ENCODE data around the gene HAUS6. TPM values are rescaled to one million over a fixed set of nuclear protein-coding genes. Genes with fewer than 3 reads are reported as not detected.
"Not testable (repeated sequence)": the region's sequence is repeated elsewhere in the genome, so short reads cannot be mapped to it uniquely, and the experiment has no call there.

Gene HAUS6
- total RNA-seq, 2 donors from 2014 or later, result 27.8 to 38.0 TPM

- peak; percentile 49 for ATAC-seq (replicated peaks)
- H3K9me3 Mint-ChIP-seq, result no peaks in the 10 kb centered on the region
- no peaks in the 10 kb centered on the region for H3K27me3 Mint-ChIP-seq
- peaks cover 7% of the 10 kb centered on the region for H3K4me1 Mint-ChIP-seq
- H3K27ac Mint-ChIP-seq, result peak overlapping the region; percentile 90
- H3K36me3 Mint-ChIP-seq (ENCODE audit: low read depth), result peaks cover 46% of the 10 kb centered on the region
- peak overlapping the region; percentile 97 for H3K4me3 Mint-ChIP-seq
These were observed 498 bp downstream of the HAUS6 start for GRCh38 chr9:19102181-19102630.

GRCh38 chr9:19101203-19101602, 1.5 kb downstream of the HAUS6 start:
- Mint-ChIP-seq H3K4me1 (peaks cover 7% of the 10 kb centered on the region), H3K27me3 (no peaks in the 10 kb centered on the region), H3K36me3 (ENCODE audit: low read depth) (peaks cover 54% of the 10 kb centered on the region), H3K4me3 (peak overlapping the region; percentile 97), H3K9me3 (no peaks in the 10 kb centered on the region), H3K27ac (peak overlapping the region; percentile 90)
- ATAC-seq (replicated peaks), result no peak

GRCh38 chr9:19097431-19097830, 5.3 kb downstream of the HAUS6 start:
- H3K4me1 Mint-ChIP-seq; H3K27me3 Mint-ChIP-seq; ATAC-seq (replicated peaks); H3K9me3 Mint-ChIP-seq: not testable (repeated sequence)
- H3K4me3 Mint-ChIP-seq, result peak overlapping the region; percentile 58
- peak overlapping the region; percentile 51 for H3K27ac Mint-ChIP-seq
- H3K36me3 Mint-ChIP-seq (ENCODE audit: low read depth), result peaks cover 89% of the 10 kb centered on the region

GRCh38 chr9:19087106-19088000, 15.4 kb downstream of the HAUS6 start:
- H3K27me3 Mint-ChIP-seq, result no peaks in the 10 kb centered on the region
- H3K4me3 Mint-ChIP-seq, result no peak overlapping the region
- no peaks in the 10 kb centered on the region for H3K9me3 Mint-ChIP-seq
- no peaks in the 10 kb centered on the region for H3K4me1 Mint-ChIP-seq
- no peak for ATAC-seq (replicated peaks)
- peaks cover 100% of the 10 kb centered on the region for H3K36me3 Mint-ChIP-seq (ENCODE audit: low read depth)
- no peak overlapping the region for H3K27ac Mint-ChIP-seq

- H3K4me3 Mint-ChIP-seq, result no peak overlapping the region
- no peaks in the 10 kb centered on the region for H3K27me3 Mint-ChIP-seq
- H3K4me1 Mint-ChIP-seq, result no peaks in the 10 kb centered on the region
- peaks cover 100% of the 10 kb centered on the region for H3K36me3 Mint-ChIP-seq (ENCODE audit: low read depth)
- ATAC-seq (replicated peaks), result peak; percentile 79
- H3K9me3 Mint-ChIP-seq, result no peaks in the 10 kb centered on the region
- peak overlapping the region; percentile 11 for H3K27ac Mint-ChIP-seq
These were observed 17.4 kb downstream of the HAUS6 start for GRCh38 chr9:19085295-19085694.

GRCh38 chr9:19074836-19075235, 27.9 kb downstream of the HAUS6 start:
- H3K4me1 Mint-ChIP-seq, result peaks cover 10% of the 10 kb centered on the region
- H3K9me3 Mint-ChIP-seq, result no peaks in the 10 kb centered on the region
- no peak overlapping the region for H3K4me3 Mint-ChIP-seq
- no peak for ATAC-seq (replicated peaks)
- H3K27me3 Mint-ChIP-seq, result no peaks in the 10 kb centered on the region
- peak overlapping the region; percentile 40 for H3K27ac Mint-ChIP-seq
- H3K36me3 Mint-ChIP-seq (ENCODE audit: low read depth), result peaks cover 96% of the 10 kb centered on the region

- Mint-ChIP-seq H3K27ac (peak overlapping the region; percentile 40), H3K4me3 (no peak overlapping the region), H3K4me1 (peaks cover 10% of the 10 kb centered on the region), H3K27me3 (no peaks in the 10 kb centered on the region), H3K36me3 (ENCODE audit: low read depth) (peaks cover 96% of the 10 kb centered on the region), H3K9me3 (no peaks in the 10 kb centered on the region)
- ATAC-seq (replicated peaks), result no peak
These were observed 28.5 kb downstream of the HAUS6 start for GRCh38 chr9:19074229-19074628.

GRCh38 chr9:19057033-19057432, 45.7 kb downstream of the HAUS6 start:
- no peak for ATAC-seq (replicated peaks)
- Mint-ChIP-seq H3K36me3 (ENCODE audit: low read depth) (peaks cover 86% of the 10 kb centered on the region), H3K4me3 (no peak overlapping the region), H3K27me3 (no peaks in the 10 kb centered on the region), H3K9me3 (no peaks in the 10 kb centered on the region), H3K27ac (peak overlapping the region; percentile 22), H3K4me1 (no peaks in the 10 kb centered on the region)

GRCh38 chr9:19050637-19051591, 51.8 kb downstream of the HAUS6 start:
- H3K4me3 Mint-ChIP-seq, result peak overlapping the region; percentile 93
- H3K27me3 Mint-ChIP-seq, result no peaks in the 10 kb centered on the region
- H3K9me3 Mint-ChIP-seq, result no peaks in the 10 kb centered on the region
- H3K27ac Mint-ChIP-seq, result peak overlapping the region; percentile 99
- ATAC-seq (replicated peaks), result no peak
- peaks cover 5% of the 10 kb centered on the region for H3K4me1 Mint-ChIP-seq
- H3K36me3 Mint-ChIP-seq (ENCODE audit: low read depth), result peaks cover 57% of the 10 kb centered on the region

GRCh38 chr9:19049917-19050636, 52.6 kb downstream of the HAUS6 start:
- peak overlapping the region; percentile 99 for H3K27ac Mint-ChIP-seq
- ATAC-seq (replicated peaks), result peak; percentile 6

GRCh38 chr9:19048966-19049916, 53.5 kb downstream of the HAUS6 start, which contains the start of gene RRAGA:
Gene RRAGA (plus strand): TSS chr9:19049427. CDS start chr9:19049660, 233 bp downstream.
- H3K36me3 Mint-ChIP-seq (ENCODE audit: low read depth), result peaks cover 45% of the 10 kb centered on the region
- peak; percentile 89 for ATAC-seq (replicated peaks)
- peak within 1 kb of the TSS; percentile 93 for H3K4me3 Mint-ChIP-seq
- H3K27me3 Mint-ChIP-seq, result no peaks in the 10 kb centered on the region
- H3K9me3 Mint-ChIP-seq, result no peaks in the 10 kb centered on the region
- H3K27ac Mint-ChIP-seq, result peak within 1 kb of the TSS; percentile 99
- H3K4me1 Mint-ChIP-seq, result peaks cover 5% of the 10 kb centered on the region

More at GRCh38 chr9:19049917-19050636, 52.6 kb downstream of the HAUS6 start:
- peak overlapping the region; percentile 93 for H3K4me3 Mint-ChIP-seq
- peaks cover 5% of the 10 kb centered on the region for H3K4me1 Mint-ChIP-seq
- H3K36me3 Mint-ChIP-seq (ENCODE audit: low read depth), result peaks cover 49% of the 10 kb centered on the region
- no peaks in the 10 kb centered on the region for H3K27me3 Mint-ChIP-seq
- no peaks in the 10 kb centered on the region for H3K9me3 Mint-ChIP-seq

GRCh38 chr9:19036611-19037010, 66.1 kb downstream of the HAUS6 start:
- Mint-ChIP-seq H3K36me3 (ENCODE audit: low read depth) (no peaks in the 10 kb centered on the region), H3K4me3 (no peak overlapping the region), H3K9me3 (no peaks in the 10 kb centered on the region), H3K27me3 (peaks cover 3% of the 10 kb centered on the region), H3K27ac (no peak overlapping the region), H3K4me1 (no peaks in the 10 kb centered on the region)
- no peak for ATAC-seq (replicated peaks)

GRCh38 chr9:19033015-19033414, 69.7 kb downstream of the HAUS6 start, which contains the start of gene SAXO1:
Gene SAXO1 (minus strand): TSS chr9:19033209. CDS start chr9:19032908, 301 bp downstream.
- Mint-ChIP-seq H3K9me3 (no peaks in the 10 kb centered on the region), H3K27me3 (peaks cover 15% of the 10 kb centered on the region), H3K36me3 (ENCODE audit: low read depth) (no peaks in the 10 kb centered on the region), H3K4me3 (no peak within 1 kb of the TSS), H3K27ac (no peak within 1 kb of the TSS), H3K4me1 (no peaks in the 10 kb centered on the region)
- no peak for ATAC-seq (replicated peaks)
